Spleen (tissue), 7 donors: ENCODE results near the gene EBF4.

ENCODE experiments used
- CTCF ChIP-seq, 11 experiments: fragments of 200-600 bp in 7 of 11; fragments of 450-650 bp in 4 of 11; sonication (generic) in 4 of 11; IDR thresholded peaks in 8 of 11; conservative IDR thresholded peaks in 3 of 11; 1 replicate in 7 of 11; 2 replicates in 4 of 11; pipeline versions ENCODE4 v1.4.0 to v1.8.0; 2016 to 2021; ENCODE audit warnings: antibody characterized with exemption in 11 of 11, inconsistent platforms in 4 of 11, mild to moderate bottlenecking in 1 of 11
- POLR2A ChIP-seq, 3 donors: fragments of 450-650 bp; IDR thresholded peaks; one replicate each; pipeline ENCODE4 v1.5.1; 2017; ENCODE audit warnings: antibody characterized with exemption in 3 of 3, mild to moderate bottlenecking in 1 of 3
- POLR2AphosphoS5 ChIP-seq, 3 donors: sonication (generic); formaldehyde crosslinking; IDR thresholded peaks; one replicate each; pipeline ENCODE4 v1.5.1; 2017; ENCODE audit warnings: antibody characterized with exemption in 3 of 3
- donor health status: DM: no; HTN: no; CAD: no; lungs with moderate emphysema.
- donor health status: DM: no; HTN: no; CAD: no.
- donor health status: DM: no; HTN: no; CAD: no.

GRCh38 chr20:2713285-2713684 is 20.7 kb downstream of the EBF4 start:
- TF ChIP-seq CTCF (IDR thresholded peaks at IDR 0.05 in 8 of 11, conservative IDR thresholded peaks at IDR 0.05 in 3 of 11) (peak in 6 of 11 experiments; percentile 23 to 44 (median 30)), POLR2AphosphoS5 (IDR thresholded peaks at IDR 0.05) (no peak), POLR2A (IDR thresholded peaks at IDR 0.05) (no peak)
